Measurements from ENCODE around the gene TTL. TPM values are rescaled to one million over a fixed set of nuclear protein-coding genes. Genes with fewer than 3 reads are reported as not detected.

The TTL gene
- total RNA-seq (ENCODE audit: low replicate concordance): 26.8 and 28.0 TPM in 2 replicates

GRCh38 chr2:112481528-112482233 is at the start of gene TTL:
Gene TTL, plus strand, starts transcription at chr2:112482156. Its CDS starts 189 bp downstream, at chr2:112482345.

GRCh38 chr2:112433480-112433879 is 48.5 kb upstream of the TTL start, which contains the start of gene RGPD8:
Gene RGPD8, minus strand, starts transcription at chr2:112433645. Its CDS starts 192 bp downstream, at chr2:112433453.

GRCh38 chr2:112542123-112542983 is 60.4 kb downstream of the TTL start, which contains the start of gene POLR1B:
Gene POLR1B, plus strand, starts transcription at chr2:112542465. Its CDS starts 30 bp downstream, at chr2:112542495.

GRCh38 chr2:112584134-112584890 is 102.4 kb downstream of the TTL start, which contains the start of gene CHCHD5:
Gene CHCHD5, plus strand, starts transcription at chr2:112584609. Its CDS starts 39 bp downstream, at chr2:112584648.

Other genes with a start within 250 kb of the TTL start
- 5.5 and 6.4 TPM in 2 replicates for gene ZC3H8, start 227.1 kb upstream of the TTL start, total RNA-seq (ENCODE audit: low replicate concordance)
- gene ZC3H6, start 206.6 kb upstream of the TTL start, total RNA-seq (ENCODE audit: low replicate concordance): 3.3 and 3.4 TPM in 2 replicates
- gene RGPD8, start 48.5 kb upstream of the TTL start, total RNA-seq (ENCODE audit: low replicate concordance): 4.8 and 20.5 TPM in 2 replicates
- gene POLR1B, start 60.3 kb downstream of the TTL start, total RNA-seq (ENCODE audit: low replicate concordance): 11.9 and 13.5 TPM in 2 replicates
- 13.2 and 21.2 TPM in 2 replicates for gene CHCHD5, start 102.5 kb downstream of the TTL start, total RNA-seq (ENCODE audit: low replicate concordance)
- gene SLC20A1, start 163.8 kb downstream of the TTL start, total RNA-seq (ENCODE audit: low replicate concordance): 27.4 and 82.2 TPM in 2 replicates
- not detected in 2 replicates for gene NT5DC4, start 238.9 kb downstream of the TTL start, total RNA-seq (ENCODE audit: low replicate concordance)

All from smooth muscle cell of the coronary artery (primary cell).